PC-3 (cell line): Measurements from ENCODE around the gene PELI2.

Source experiments
- EZH2 ChIP-seq: fragments of 300-600 bp; sonication (generic); IDR thresholded peaks from one replicate; pipeline ENCODE4 v1.6.1; 2017; ENCODE audit warnings: antibody characterized with exemption, mild to moderate bottlenecking, low read length; ENCODE audit not compliant: unreplicated experiment
- EZH2phosphoT487 ChIP-seq: fragments of 300-600 bp; sonication (generic); IDR thresholded peaks from 2 replicates; pipeline ENCODE4 v1.6.1; 2018; ENCODE audit warnings: mild to moderate bottlenecking, antibody characterized with exemption, low read length, borderline replicate concordance
- TF ChIP-seq, protein P1 (sequence below): fragments of 300-600 bp; sonication (generic); conservative IDR thresholded peaks from 2 replicates; pipeline ENCODE4 v1.5.1; 2017; ENCODE audit warnings: antibody characterized with exemption, low read depth, mild to moderate bottlenecking, low read length

GRCh38 chr14:56244138-56244789 is 126.1 kb downstream of the PELI2 start:
- TF ChIP-seq, protein P1, sequence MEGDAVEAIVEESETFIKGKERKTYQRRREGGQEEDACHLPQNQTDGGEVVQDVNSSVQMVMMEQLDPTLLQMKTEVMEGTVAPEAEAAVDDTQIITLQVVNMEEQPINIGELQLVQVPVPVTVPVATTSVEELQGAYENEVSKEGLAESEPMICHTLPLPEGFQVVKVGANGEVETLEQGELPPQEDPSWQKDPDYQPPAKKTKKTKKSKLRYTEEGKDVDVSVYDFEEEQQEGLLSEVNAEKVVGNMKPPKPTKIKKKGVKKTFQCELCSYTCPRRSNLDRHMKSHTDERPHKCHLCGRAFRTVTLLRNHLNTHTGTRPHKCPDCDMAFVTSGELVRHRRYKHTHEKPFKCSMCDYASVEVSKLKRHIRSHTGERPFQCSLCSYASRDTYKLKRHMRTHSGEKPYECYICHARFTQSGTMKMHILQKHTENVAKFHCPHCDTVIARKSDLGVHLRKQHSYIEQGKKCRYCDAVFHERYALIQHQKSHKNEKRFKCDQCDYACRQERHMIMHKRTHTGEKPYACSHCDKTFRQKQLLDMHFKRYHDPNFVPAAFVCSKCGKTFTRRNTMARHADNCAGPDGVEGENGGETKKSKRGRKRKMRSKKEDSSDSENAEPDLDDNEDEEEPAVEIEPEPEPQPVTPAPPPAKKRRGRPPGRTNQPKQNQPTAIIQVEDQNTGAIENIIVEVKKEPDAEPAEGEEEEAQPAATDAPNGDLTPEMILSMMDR: no peak
- TF ChIP-seq EZH2phosphoT487 (no peak), EZH2 (no peak)
